IPS-18c (cell line): ENCODE data around the gene CEP126.

Experiments used
- H3K4me3 ChIP-seq: 2 replicates; pipeline ENCODE4 v1.7.0; 2013; ENCODE audit warnings: low read depth, mild to moderate bottlenecking, low read length, moderate library complexity; ENCODE audit not compliant: insufficient read depth
- H3K9me3 ChIP-seq: one replicate; pipeline ENCODE4 v1.6.1; 2013; ENCODE audit warnings: mild to moderate bottlenecking, low read length, moderate library complexity; ENCODE audit not compliant: control insufficient read depth, insufficient read depth

The CEP126 gene

GRCh38 chr11:101914738-101915426 is at the start of gene CEP126:
TSS of gene CEP126 (plus strand) at chr11:101915010. CDS start at chr11:101915285, 275 bp downstream.
- Histone ChIP-seq H3K9me3 (no peaks in the 10 kb centered on the region), H3K4me3 (peak within 1 kb of the TSS; percentile 65)

- H3K9me3 ChIP-seq: no peaks in the 10 kb centered on the region
- H3K4me3 ChIP-seq: no peak overlapping the region
Measured at GRCh38 chr11:101866619-101867491, 48.0 kb upstream of the CEP126 start.

- H3K9me3 ChIP-seq: no peaks in the 10 kb centered on the region
- H3K4me3 ChIP-seq: no peak overlapping the region
Measured at GRCh38 chr11:101867951-101868350, 46.9 kb upstream of the CEP126 start.

- no peak overlapping the region for H3K4me3 ChIP-seq
- no peaks in the 10 kb centered on the region for H3K9me3 ChIP-seq
Measured at GRCh38 chr11:101870510-101870909, 44.3 kb upstream of the CEP126 start.

GRCh38 chr11:101872171-101872882 is 42.5 kb upstream of the CEP126 start:
- H3K4me3 ChIP-seq: no peak overlapping the region
- no peaks in the 10 kb centered on the region for H3K9me3 ChIP-seq

GRCh38 chr11:101880222-101880621 is 34.6 kb upstream of the CEP126 start:
- no peaks in the 10 kb centered on the region for H3K9me3 ChIP-seq
- no peak overlapping the region for H3K4me3 ChIP-seq

- Histone ChIP-seq H3K9me3 (no peaks in the 10 kb centered on the region), H3K4me3 (no peak overlapping the region)
Measured at GRCh38 chr11:101881586-101881985, 33.2 kb upstream of the CEP126 start.

GRCh38 chr11:101885631-101886030 is 29.2 kb upstream of the CEP126 start:
- H3K9me3 ChIP-seq: no peaks in the 10 kb centered on the region
- H3K4me3 ChIP-seq: no peak overlapping the region

- no peaks in the 10 kb centered on the region for H3K9me3 ChIP-seq
Measured at GRCh38 chr11:101889767-101890166, 25.0 kb upstream of the CEP126 start.

GRCh38 chr11:101894505-101894904 is 20.3 kb upstream of the CEP126 start:
- H3K9me3 ChIP-seq: no peaks in the 10 kb centered on the region
- H3K4me3 ChIP-seq: no peak overlapping the region

More at GRCh38 chr11:101889767-101890166, 25.0 kb upstream of the CEP126 start:
- H3K4me3 ChIP-seq: no peak overlapping the region

GRCh38 chr11:101907815-101908214 is 7.0 kb upstream of the CEP126 start:
- Histone ChIP-seq H3K9me3 (no peaks in the 10 kb centered on the region), H3K4me3 (no peak overlapping the region)

GRCh38 chr11:101909087-101909486 is 5.7 kb upstream of the CEP126 start:
- Histone ChIP-seq H3K9me3 (no peaks in the 10 kb centered on the region), H3K4me3 (no peak overlapping the region)

GRCh38 chr11:101912823-101913284 is 2.0 kb upstream of the CEP126 start:
- Histone ChIP-seq H3K9me3 (no peaks in the 10 kb centered on the region), H3K4me3 (no peak overlapping the region)

GRCh38 chr11:101913656-101914055 is 1.2 kb upstream of the CEP126 start:
- Histone ChIP-seq H3K4me3 (no peak overlapping the region), H3K9me3 (no peaks in the 10 kb centered on the region)

- no peaks in the 10 kb centered on the region for H3K9me3 ChIP-seq
- H3K4me3 ChIP-seq: peak overlapping the region; percentile 65; the same call in 1 of the 2 replicates
Measured at GRCh38 chr11:101914341-101914737, 471 bp upstream of the CEP126 start.

GRCh38 chr11:101915791-101916291 is 1.0 kb downstream of the CEP126 start:
- Histone ChIP-seq H3K9me3 (no peaks in the 10 kb centered on the region), H3K4me3 (peak overlapping the region; percentile 65; the same call in 1 of the 2 replicates)

GRCh38 chr11:101916422-101916821 is 1.6 kb downstream of the CEP126 start, which contains the start of gene ANGPTL5:
TSS of gene ANGPTL5 (minus strand) at chr11:101916522. CDS start at chr11:101907909, 8,613 bp downstream.
- Histone ChIP-seq H3K4me3 (peak within 1 kb of the TSS; percentile 65), H3K9me3 (no peaks in the 10 kb centered on the region)
